HCT116 (cell line): ENCODE data around the gene TNS3.

Source experiments
- CEBPB ChIP-seq: IDR thresholded peaks from 2 replicates; pipeline ENCODE4 v1.6.1; 2012; ENCODE audit warnings: low read depth
- EGR1 ChIP-seq: IDR thresholded peaks from 2 replicates; pipeline ENCODE4 v1.6.1; 2012; ENCODE audit warnings: low read depth
- EZH2 ChIP-seq: fragments of 200-600 bp; sonication (generic); IDR thresholded peaks from 2 replicates; pipeline ENCODE4 v1.6.1; 2017; ENCODE audit warnings: antibody characterized with exemption, mixed run types
- JUND ChIP-seq: IDR thresholded peaks from 2 replicates; pipeline ENCODE4 v1.6.1; 2012
- POLR2A ChIP-seq: IDR thresholded peaks from 2 replicates; pipeline ENCODE4 v1.7.0; 2011; ENCODE audit warnings: borderline replicate concordance; ENCODE audit not compliant: insufficient read depth, insufficient read length; ENCODE audit errors: extremely low read depth
- POLR2AphosphoS5 ChIP-seq: IDR thresholded peaks from 2 replicates; pipeline ENCODE4 v1.6.1; 2011; ENCODE audit warnings: mild to moderate bottlenecking, low read depth, low read length, moderate library complexity
- RAD21 ChIP-seq: IDR thresholded peaks from 2 replicates; pipeline ENCODE4 v1.6.1; 2012; ENCODE audit warnings: low read depth, mild to moderate bottlenecking
- SP1 ChIP-seq: IDR thresholded peaks from 2 replicates; pipeline ENCODE4 v1.6.1; 2012; ENCODE audit warnings: low read depth
- ZFX ChIP-seq: fragments of 450-650 bp; IDR thresholded peaks from 2 replicates; pipeline ENCODE4 v1.6.1; 2017
- ZNF274 ChIP-seq: fragments of 200-500 bp; sonication (Bioruptor generic); IDR thresholded peaks from 2 replicates; pipeline ENCODE4 v1.6.1; 2014; ENCODE audit warnings: mild to moderate bottlenecking, low read depth, low read length, inconsistent platforms
- TF ChIP-seq, protein P1 (sequence below), 3 experiments: fragments of 200-600 bp in 1 of 3; sonication (generic) in 1 of 3; IDR thresholded peaks in 2 of 3; conservative IDR thresholded peaks in 1 of 3; 2 replicates each; pipeline ENCODE4 v1.5.1; 2012 to 2017; ENCODE audit warnings: low read depth in 2 of 3, low read length in 2 of 3, antibody characterized with exemption in 1 of 3, borderline replicate concordance in 1 of 3, control low read depth in 1 of 3, mild to moderate bottlenecking in 1 of 3, mixed read lengths in 1 of 3, mixed run types in 1 of 3, moderate library complexity in 1 of 3; ENCODE audit not compliant: insufficient read depth in 1 of 3
- TF ChIP-seq, protein P2 (sequence below): IDR thresholded peaks from 2 replicates; pipeline ENCODE4 v1.6.1; 2012
- TF ChIP-seq, protein P3 (sequence below): IDR thresholded peaks from 2 replicates; pipeline ENCODE4 v1.6.1; 2012
- TF ChIP-seq, protein P4 (sequence below): IDR thresholded peaks from 2 replicates; pipeline ENCODE4 v1.6.1; 2011; ENCODE audit warnings: mild to moderate bottlenecking, low read length, moderate library complexity; ENCODE audit not compliant: insufficient replicate concordance; ENCODE audit errors: extremely low read depth

DNA sequence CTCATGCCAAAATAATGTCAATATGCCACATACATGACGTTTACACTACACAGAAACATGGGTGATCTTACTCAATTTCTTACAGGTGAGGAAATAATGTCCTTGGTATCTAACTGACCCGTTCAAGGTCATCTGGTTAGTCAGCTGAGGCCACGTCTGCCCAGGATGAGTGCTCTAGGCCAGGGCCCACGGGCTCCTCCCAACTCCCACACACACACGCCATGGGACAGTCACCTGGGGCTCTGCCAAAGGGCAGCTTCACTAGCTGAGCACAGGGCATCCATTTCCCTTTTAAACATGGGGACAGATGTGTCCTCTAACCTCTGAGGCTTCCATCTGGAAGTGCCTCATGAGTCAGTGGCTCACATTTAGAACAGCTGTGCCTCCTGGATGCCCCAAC, 123.9 kb downstream of the TNS3 start:
- no peak for TF ChIP-seq CEBPB
- no peak for TF ChIP-seq POLR2A
- TF ChIP-seq, protein P1, sequence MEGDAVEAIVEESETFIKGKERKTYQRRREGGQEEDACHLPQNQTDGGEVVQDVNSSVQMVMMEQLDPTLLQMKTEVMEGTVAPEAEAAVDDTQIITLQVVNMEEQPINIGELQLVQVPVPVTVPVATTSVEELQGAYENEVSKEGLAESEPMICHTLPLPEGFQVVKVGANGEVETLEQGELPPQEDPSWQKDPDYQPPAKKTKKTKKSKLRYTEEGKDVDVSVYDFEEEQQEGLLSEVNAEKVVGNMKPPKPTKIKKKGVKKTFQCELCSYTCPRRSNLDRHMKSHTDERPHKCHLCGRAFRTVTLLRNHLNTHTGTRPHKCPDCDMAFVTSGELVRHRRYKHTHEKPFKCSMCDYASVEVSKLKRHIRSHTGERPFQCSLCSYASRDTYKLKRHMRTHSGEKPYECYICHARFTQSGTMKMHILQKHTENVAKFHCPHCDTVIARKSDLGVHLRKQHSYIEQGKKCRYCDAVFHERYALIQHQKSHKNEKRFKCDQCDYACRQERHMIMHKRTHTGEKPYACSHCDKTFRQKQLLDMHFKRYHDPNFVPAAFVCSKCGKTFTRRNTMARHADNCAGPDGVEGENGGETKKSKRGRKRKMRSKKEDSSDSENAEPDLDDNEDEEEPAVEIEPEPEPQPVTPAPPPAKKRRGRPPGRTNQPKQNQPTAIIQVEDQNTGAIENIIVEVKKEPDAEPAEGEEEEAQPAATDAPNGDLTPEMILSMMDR (IDR thresholded peaks at IDR 0.05 in 2 of 3, conservative IDR thresholded peaks at IDR 0.05 in 1 of 3; ENCODE audit: borderline replicate concordance in 1 of 3, insufficient read depth in 1 of 3, low read depth in 2 of 3, low read length in 2 of 3) = no peak
- no peak for TF ChIP-seq ZNF274
- no peak for TF ChIP-seq EZH2
- no peak for TF ChIP-seq SP1
- TF ChIP-seq POLR2AphosphoS5 = no peak
- no peak for TF ChIP-seq ZFX
- TF ChIP-seq, protein P2, sequence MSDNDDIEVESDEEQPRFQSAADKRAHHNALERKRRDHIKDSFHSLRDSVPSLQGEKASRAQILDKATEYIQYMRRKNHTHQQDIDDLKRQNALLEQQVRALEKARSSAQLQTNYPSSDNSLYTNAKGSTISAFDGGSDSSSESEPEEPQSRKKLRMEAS = no peak
- TF ChIP-seq JUND = no peak
- TF ChIP-seq, protein P3, sequence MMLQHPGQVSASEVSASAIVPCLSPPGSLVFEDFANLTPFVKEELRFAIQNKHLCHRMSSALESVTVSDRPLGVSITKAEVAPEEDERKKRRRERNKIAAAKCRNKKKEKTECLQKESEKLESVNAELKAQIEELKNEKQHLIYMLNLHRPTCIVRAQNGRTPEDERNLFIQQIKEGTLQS = no peak
- TF ChIP-seq RAD21 = no peak
- TF ChIP-seq, protein P4, sequence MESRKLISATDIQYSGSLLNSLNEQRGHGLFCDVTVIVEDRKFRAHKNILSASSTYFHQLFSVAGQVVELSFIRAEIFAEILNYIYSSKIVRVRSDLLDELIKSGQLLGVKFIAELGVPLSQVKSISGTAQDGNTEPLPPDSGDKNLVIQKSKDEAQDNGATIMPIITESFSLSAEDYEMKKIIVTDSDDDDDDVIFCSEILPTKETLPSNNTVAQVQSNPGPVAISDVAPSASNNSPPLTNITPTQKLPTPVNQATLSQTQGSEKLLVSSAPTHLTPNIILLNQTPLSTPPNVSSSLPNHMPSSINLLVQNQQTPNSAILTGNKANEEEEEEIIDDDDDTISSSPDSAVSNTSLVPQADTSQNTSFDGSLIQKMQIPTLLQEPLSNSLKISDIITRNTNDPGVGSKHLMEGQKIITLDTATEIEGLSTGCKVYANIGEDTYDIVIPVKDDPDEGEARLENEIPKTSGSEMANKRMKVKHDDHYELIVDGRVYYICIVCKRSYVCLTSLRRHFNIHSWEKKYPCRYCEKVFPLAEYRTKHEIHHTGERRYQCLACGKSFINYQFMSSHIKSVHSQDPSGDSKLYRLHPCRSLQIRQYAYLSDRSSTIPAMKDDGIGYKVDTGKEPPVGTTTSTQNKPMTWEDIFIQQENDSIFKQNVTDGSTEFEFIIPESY = no peak
- TF ChIP-seq EGR1 = peak; percentile 54; the same call in 1 of the 2 replicates
